GM18870 (cell line): ENCODE results near the gene ATXN7.

Source experiments
- ATAC-seq: cut with Tn5 transposase; IDR thresholded peaks from one replicate; pipeline ENCODE4 v1.9.1; 2021; ENCODE audit warnings: moderate library complexity; ENCODE audit not compliant: unreplicated experiment

ATXN7 gene

GRCh38 chr3:63905731-63906620, 42.3 kb downstream of the ATXN7 start:
- no peak for ATAC-seq

GRCh38 chr3:63908081-63908736, 44.5 kb downstream of the ATXN7 start:
- no peak for ATAC-seq

- ATAC-seq: no peak
Observed at GRCh38 chr3:63908776-63909175, 45.1 kb downstream of the ATXN7 start.

DNA sequence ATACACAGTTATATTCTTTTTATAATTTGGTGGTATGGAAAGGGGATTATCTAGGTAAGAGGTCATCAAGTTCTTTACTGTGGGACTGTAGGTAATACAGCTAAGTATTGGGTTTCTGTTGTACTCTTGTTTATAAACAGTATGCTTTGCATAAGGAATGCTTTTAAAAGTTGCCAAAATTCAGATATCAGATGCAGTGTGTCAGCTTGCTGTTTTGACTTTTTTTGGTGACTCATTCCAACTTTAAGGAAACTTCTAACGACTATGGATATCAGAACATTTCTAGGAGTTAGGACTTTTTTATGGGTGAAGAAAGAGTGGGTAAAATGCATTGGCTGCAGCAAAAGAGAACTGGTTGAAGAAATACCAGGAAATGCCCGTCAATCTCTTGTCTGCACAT, 45.8 kb downstream of the ATXN7 start:
- ATAC-seq: no peak

- no peak for ATAC-seq
Observed at GRCh38 chr3:63910001-63910400, 46.3 kb downstream of the ATXN7 start.

DNA sequence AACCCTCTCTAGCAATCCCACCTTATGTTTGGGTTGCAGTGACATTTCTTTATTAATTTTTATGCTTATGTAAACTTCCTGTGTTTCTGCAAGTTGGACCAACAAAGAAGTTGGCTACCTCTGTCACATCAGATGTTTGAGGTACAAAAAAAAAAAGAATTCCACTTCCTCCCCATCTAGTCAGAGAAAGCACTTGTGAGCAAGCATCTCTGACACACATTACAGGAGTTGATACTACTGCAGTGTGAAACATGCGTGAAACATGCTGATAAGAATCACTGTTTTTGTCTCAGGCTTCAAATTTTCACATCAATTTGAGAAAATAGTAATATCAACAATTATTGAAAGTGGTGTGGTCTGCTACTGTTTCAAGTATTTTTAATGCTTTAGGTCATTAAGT, 47.2 kb downstream of the ATXN7 start:
- no peak for ATAC-seq

GRCh38 chr3:63911509-63911872, 47.8 kb downstream of the ATXN7 start:
- ATAC-seq: peak; percentile 34

DNA sequence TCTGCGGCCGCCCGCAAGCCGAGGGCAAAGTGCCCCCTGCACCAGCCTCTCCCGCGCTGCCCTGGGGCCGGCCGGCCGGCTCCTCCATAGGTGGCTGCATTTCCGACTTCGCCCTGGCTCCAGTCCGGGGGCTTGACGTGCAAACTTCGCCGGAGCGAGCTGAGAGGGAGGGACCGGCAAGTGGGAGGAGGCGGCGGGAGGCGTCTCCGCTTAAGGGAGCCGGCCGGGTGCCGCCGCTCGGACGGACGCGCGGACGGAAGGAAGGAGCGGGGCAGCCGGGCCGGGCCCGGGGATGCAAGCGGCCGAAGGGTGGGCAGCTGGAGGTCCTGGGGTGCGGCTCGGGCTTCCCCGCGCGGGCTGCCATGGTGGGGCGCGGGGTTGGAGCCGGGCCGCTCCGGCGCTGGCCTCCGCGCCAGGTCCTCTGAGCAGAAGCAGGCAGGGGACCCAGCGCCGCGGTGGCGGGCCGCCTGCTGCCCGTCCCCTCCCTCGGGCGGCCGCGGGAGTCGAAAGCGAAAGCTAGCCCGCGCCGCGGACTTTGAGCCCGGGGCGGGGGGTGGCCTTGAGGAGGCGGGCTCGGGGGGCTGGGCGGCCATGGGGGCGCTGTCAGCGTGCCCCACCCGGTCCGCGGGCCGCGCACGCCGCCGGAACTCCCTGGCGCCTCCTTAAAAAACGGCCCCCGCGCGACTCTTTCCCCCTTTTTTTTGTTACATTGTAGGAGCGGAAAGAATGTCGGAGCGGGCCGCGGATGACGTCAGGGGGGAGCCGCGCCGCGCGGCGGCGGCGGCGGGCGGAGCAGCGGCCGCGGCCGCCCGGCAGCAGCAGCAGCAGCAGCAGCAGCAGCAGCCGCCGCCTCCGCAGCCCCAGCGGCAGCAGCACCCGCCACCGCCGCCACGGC, 48.5 kb downstream of the ATXN7 start, which contains the start of gene SCAANT1:
SCAANT1 (minus strand) TSS at position 511 of the 895 bp plus-strand sequence.
- ATAC-seq: peak; percentile 80

GRCh38 chr3:63912768-63913588, 49.3 kb downstream of the ATXN7 start:
- no peak for ATAC-seq

- no peak for ATAC-seq
Observed at GRCh38 chr3:63914312-63914711, 50.6 kb downstream of the ATXN7 start.

GRCh38 chr3:63918321-63918720, 54.7 kb downstream of the ATXN7 start:
- no peak for ATAC-seq

- no peak for ATAC-seq
Observed at GRCh38 chr3:63920001-63920400, 56.3 kb downstream of the ATXN7 start.

DNA sequence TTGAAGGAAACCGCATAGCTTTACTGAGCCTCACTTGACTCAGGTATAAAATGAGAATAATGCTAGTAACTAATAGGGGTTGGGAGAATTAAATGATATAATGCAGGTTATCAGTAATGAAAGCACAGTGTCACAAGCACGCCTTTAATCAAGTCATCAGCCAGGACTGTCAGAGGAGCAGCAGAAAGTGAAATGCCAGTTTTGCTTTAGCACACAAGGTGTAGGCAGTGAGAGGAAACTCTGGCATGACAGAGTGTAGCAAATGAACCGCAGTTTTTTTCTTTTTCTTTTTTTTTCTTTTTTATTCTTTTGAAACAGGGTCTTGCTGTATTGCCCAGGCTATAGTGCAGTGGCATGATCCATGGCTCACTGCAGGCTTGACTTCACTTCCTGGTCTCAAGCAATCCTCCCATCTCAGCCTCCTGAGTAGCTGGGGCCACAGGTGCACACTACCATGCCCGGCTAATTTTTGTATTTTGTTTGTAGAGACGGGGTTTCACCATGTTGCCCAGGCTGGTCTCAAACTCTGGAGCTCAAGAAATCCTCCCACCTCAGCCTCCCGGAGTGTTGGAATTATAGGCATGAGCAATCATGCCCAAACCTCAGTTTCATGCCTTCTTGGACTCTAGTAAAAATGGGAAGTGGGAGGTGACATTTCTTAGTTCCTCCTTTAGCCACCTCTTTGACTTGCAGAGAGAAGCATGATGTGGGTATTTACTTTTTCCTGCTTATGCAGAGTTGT, 58.2 kb downstream of the ATXN7 start:
- peak; percentile 79 for ATAC-seq

GRCh38 chr3:63922491-63923199, 59.0 kb downstream of the ATXN7 start:
- ATAC-seq: no peak

- ATAC-seq: no peak
Observed at GRCh38 chr3:63926309-63926708, 62.6 kb downstream of the ATXN7 start.

- ATAC-seq: peak; percentile 78
Observed at GRCh38 chr3:63927422-63928280, 64.0 kb downstream of the ATXN7 start.

- ATAC-seq: no peak
Observed at GRCh38 chr3:63931290-63931689, 67.6 kb downstream of the ATXN7 start.
